IMR-90 (cell line): ENCODE measurements around the gene ITGB2. TPM values are rescaled to one million over a fixed set of nuclear protein-coding genes. Genes with fewer than 3 reads are reported as not detected.

Experiments
- ATAC-seq: fragments of 200-7000 bp; cut with Tn5 transposase; 2 replicates; pipeline ENCODE4 v1.9.1; 2020; ENCODE audit warnings: low read depth, mild to moderate bottlenecking, moderate library complexity
- BruUV-seq: library from RNA; stranded (reverse); fragments of 400-500 nt; replicated peaks from 2 replicates; lab custom pipeline; 2021; lab: Mats Ljungman, UMichigan
- CTCF ChIA-PET: fragments of 300-600 bp; formaldehyde crosslinking; extraction: SDS; loops from one replicate; lab custom pipeline; 2021; ENCODE audit warnings: antibody characterized with exemption; lab: Yijun Ruan, JAX
- POLR2A ChIA-PET: fragments of 300-600 bp; sonication (Branson Sonifier 250); formaldehyde crosslinking; loops from one replicate; lab custom pipeline; 2022; ENCODE audit warnings: antibody characterized with exemption; ENCODE audit not compliant: unreplicated experiment; lab: Charles Lee
- DNase-seq: peaks from one replicate; pipeline ENCODE4 v3.0.0; 2013
- H2AFZ ChIP-seq: replicated peaks from 2 replicates; pipeline ENCODE3; 2013; ENCODE audit warnings: low read length, mild to moderate bottlenecking; ENCODE audit not compliant: poor library complexity
- H2AK5ac ChIP-seq: 2 replicates; pipeline ENCODE4 v1.6.1; 2013; ENCODE audit warnings: low read depth, low read length, inconsistent platforms
- H2AK9ac ChIP-seq: replicated peaks from 2 replicates; pipeline ENCODE3; 2013; ENCODE audit warnings: mild to moderate bottlenecking, low read depth, low read length, moderate library complexity; ENCODE audit not compliant: poor library complexity
- H2BK120ac ChIP-seq: 2 replicates; pipeline ENCODE4 v1.6.1; 2013; ENCODE audit warnings: low read depth, low read length, inconsistent platforms
- H2BK15ac ChIP-seq: 3 replicates; pipeline ENCODE4 v1.6.1; 2013; ENCODE audit warnings: low read depth, low read length, inconsistent platforms
- H2BK20ac ChIP-seq: 2 replicates; pipeline ENCODE4 v1.6.1; 2013; ENCODE audit warnings: low read depth, mild to moderate bottlenecking, inconsistent platforms, low read length, moderate library complexity
- H2BK5ac ChIP-seq: 2 replicates; pipeline ENCODE4 v1.6.1; 2013; ENCODE audit warnings: mild to moderate bottlenecking, low read depth, low read length, inconsistent platforms; ENCODE audit not compliant: poor library complexity, severe bottlenecking
- H3K14ac ChIP-seq: replicated peaks from 2 replicates; pipeline ENCODE4 v1.6.1; 2013; ENCODE audit warnings: low read depth, low read length, inconsistent platforms
- H3K18ac ChIP-seq: 2 replicates; pipeline ENCODE4 v1.6.1; 2013; ENCODE audit warnings: low read depth, low read length, control low read depth
- H3K23ac ChIP-seq: 2 replicates; pipeline ENCODE4 v1.6.1; 2013; ENCODE audit warnings: low read depth, low read length, inconsistent platforms
- H3K27ac ChIP-seq: 2 replicates; pipeline ENCODE4 v1.5.1; 2013; ENCODE audit warnings: mild to moderate bottlenecking, control low read depth, low read length; ENCODE audit not compliant: insufficient read depth
- H3K27me3 ChIP-seq: 2 replicates; pipeline ENCODE4 v1.6.1; 2013; ENCODE audit warnings: low read length; ENCODE audit not compliant: control insufficient read depth, insufficient read depth
- H3K36me3 ChIP-seq: 2 replicates; pipeline ENCODE4 v1.6.1; 2013; ENCODE audit warnings: low read length, mixed read lengths; ENCODE audit not compliant: control insufficient read depth, insufficient read depth
- H3K4ac ChIP-seq: 2 replicates; pipeline ENCODE4 v1.6.1; 2013; ENCODE audit warnings: low read depth, low read length, inconsistent platforms
- H3K4me1 ChIP-seq: 2 replicates; pipeline ENCODE4 v1.6.1; 2013; ENCODE audit warnings: low read length, mixed read lengths; ENCODE audit not compliant: control insufficient read depth, insufficient read depth
- H3K4me2 ChIP-seq: 2 replicates; pipeline ENCODE4 v1.6.1; 2013; ENCODE audit warnings: low read depth, mild to moderate bottlenecking, control low read depth, low read length, moderate library complexity
- H3K4me3 ChIP-seq: 2 replicates; pipeline ENCODE4 v1.5.1; 2013; ENCODE audit warnings: low read depth, mild to moderate bottlenecking, control low read depth, low read length, moderate library complexity; ENCODE audit not compliant: insufficient read depth
- H3K56ac ChIP-seq: 2 replicates; pipeline ENCODE4 v1.6.1; 2013; ENCODE audit warnings: low read length, inconsistent platforms; ENCODE audit not compliant: insufficient read depth; ENCODE audit errors: extremely low read depth
- H3K79me1 ChIP-seq, 2 experiments: 2 replicates each; pipeline ENCODE4 v1.6.1; 2013; ENCODE audit warnings: low read length in 2 of 2, inconsistent platforms in 1 of 2, low read depth in 1 of 2
- H3K9ac ChIP-seq: 2 replicates; pipeline ENCODE4 v1.6.1; 2013; ENCODE audit warnings: low read depth, low read length, control low read depth
- H3K9me1 ChIP-seq: 2 replicates; pipeline ENCODE4 v1.6.1; 2013; ENCODE audit warnings: low read length, inconsistent platforms; ENCODE audit not compliant: insufficient read depth
- H3K9me3 ChIP-seq: 2 replicates; pipeline ENCODE4 v1.6.1; 2013; ENCODE audit warnings: low read length; ENCODE audit not compliant: control insufficient read depth, insufficient read depth
- H4K20me1 ChIP-seq: 2 replicates; pipeline ENCODE4 v1.6.1; 2013; ENCODE audit warnings: low read length, inconsistent platforms; ENCODE audit not compliant: insufficient read depth
- H4K5ac ChIP-seq: 2 replicates; pipeline ENCODE4 v1.6.1; 2013; ENCODE audit warnings: mild to moderate bottlenecking, low read depth, low read length, control low read depth
- H4K8ac ChIP-seq, 2 experiments: 2 replicates each; pipeline ENCODE4 v1.6.1; 2013; ENCODE audit warnings: low read depth in 2 of 2, low read length in 2 of 2, control low read depth in 1 of 2, inconsistent platforms in 1 of 2
- H4K91ac ChIP-seq: 2 replicates; pipeline ENCODE4 v1.6.1; 2013; ENCODE audit warnings: low read depth, low read length, inconsistent platforms; ENCODE audit not compliant: insufficient read depth
- CHD1 ChIP-seq: IDR thresholded peaks from 2 replicates; pipeline ENCODE4 v1.6.1; 2012; ENCODE audit warnings: low read depth, low read length, improper control_type of control experiment
- RCOR1 ChIP-seq: IDR thresholded peaks from 2 replicates; pipeline ENCODE4 v1.6.1; 2012; ENCODE audit warnings: mild to moderate bottlenecking, low read length, improper control_type of control experiment; ENCODE audit not compliant: insufficient replicate concordance
- WGBS, 2 experiments: methylation state at CpG; one replicate each; pipeline versions ENCODE4 v1.1.5 to v1.1.7; 2013; ENCODE audit warnings: missing lambda C conversion rate in 2 of 2; ENCODE audit not compliant: insufficient read length in 1 of 2; ENCODE audit errors: extremely low coverage in 2 of 2; 5-methylcytosine and 5-hydroxymethylcytosine counted together
- dilution Hi-C: fragments of 300-500 bp; cut with HindIII; formaldehyde crosslinking; loops from one replicate; pipeline ENCODE4 v1.14.3; 2018; ENCODE audit warnings: low sequenced_read_pairs; ENCODE audit not compliant: unreplicated experiment
- in situ Hi-C: fragments of 300-500 bp; cut with MboI; formaldehyde crosslinking; loops from 3 replicates; pipeline ENCODE4 v1.14.3; 2019; ENCODE audit warnings: low sequenced_read_pairs, inconsistent platforms, mixed read lengths
- intact Hi-C: fragments of 100-400 bp; cut with micrococcal nuclease; formaldehyde crosslinking; loops from 2 replicates; pipeline ENCODE4 v1.10.0; 2022
- polyA plus RNA-seq, 3 experiments: library from polyadenylated mRNA; depleted of rRNA; stranded (reverse); fragments of >200 nt; gene quantifications; 2 replicates each; pipeline ENCODE4 v1.2.3, GENCODE V29; 2012; ENCODE audit warnings: low replicate concordance in 1 of 3
- total RNA-seq: library from RNA; depleted of rRNA; stranded (reverse); fragments of >200 nt; gene quantifications from 2 replicates; pipeline ENCODE4 v1.2.3, GENCODE V29; 2012

Gene ITGB2
- total and polyA plus RNA-seq, 2 of the 4 experiments (the other 2 are of a cell fraction) = 0.14 TPM; not detected in 1

DNA sequence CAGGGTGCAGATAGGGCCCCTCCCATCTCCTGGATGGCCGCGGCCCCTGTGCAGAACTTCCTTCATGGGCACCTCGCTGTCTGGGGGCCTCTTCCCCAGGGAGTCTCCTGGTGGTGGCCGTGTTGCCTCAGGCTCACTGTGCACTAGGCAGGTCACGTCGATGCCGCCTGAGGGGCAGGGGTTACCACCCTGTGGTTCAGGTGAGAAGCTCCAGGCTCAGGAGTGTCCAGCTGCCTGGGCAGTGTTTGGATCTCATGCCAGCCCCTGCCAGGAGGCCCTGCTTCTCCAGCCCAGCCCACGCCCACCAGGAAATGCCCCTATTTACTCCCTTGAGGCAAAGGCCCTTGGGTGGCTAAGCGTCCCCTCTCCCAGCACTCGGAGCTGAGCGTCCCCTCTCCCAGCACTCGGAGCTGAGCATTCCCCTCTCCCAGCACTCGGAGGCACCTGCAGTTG lies 2.1 kb downstream of the ITGB2 start:
- no peaks in the 10 kb centered on the region for H3K4me1 ChIP-seq
- ChIA-PET CTCF (no interaction called here), POLR2A (no interaction called here)
- peaks cover 67% of the 10 kb centered on the region for H3K27me3 ChIP-seq
- no peak overlapping the region for H2BK120ac ChIP-seq
- H3K36me3 ChIP-seq = no peaks in the 10 kb centered on the region
- H3K9me1 ChIP-seq = 0 out of 2 replicates have a peak, but pooled peaks cover 2% of the 10 kb centered on the region
- H4K8ac ChIP-seq = no peak overlapping the region
- H3K23ac ChIP-seq = no peak overlapping the region
- no peak overlapping the region for H2BK15ac ChIP-seq
- H3K18ac ChIP-seq = no peak overlapping the region
- H2BK5ac ChIP-seq = no peak overlapping the region
- H3K4me2 ChIP-seq = no peak overlapping the region
- H4K20me1 ChIP-seq = peaks cover 3% of the 10 kb centered on the region; the same call in 1 of the 2 replicates
- H3K9ac ChIP-seq = no peak overlapping the region
- no peak overlapping the region for H2BK20ac ChIP-seq
- in situ Hi-C loops = no loop called here
- no peak overlapping the region for H2AK5ac ChIP-seq
- no peak overlapping the region for H3K4me3 ChIP-seq
- dilution Hi-C loops = no loop called here
- DNase-seq (no peak), ATAC-seq (no peak)
- no peak for TF ChIP-seq RCOR1
- no peak for TF ChIP-seq CHD1
- H3K27ac ChIP-seq = no peak overlapping the region
- no TSS peak for BruUV-seq
- H2AK9ac ChIP-seq = no peak overlapping the region
- no peak overlapping the region for H3K4ac ChIP-seq
- WGBS, 2 experiments = 88% methylated on average over 3 of the region's 13 CpGs; no CpG with 5 or more reads in 1 of the 2 experiments
- H3K56ac ChIP-seq = no peak overlapping the region
- H3K9me3 ChIP-seq = no peaks in the 10 kb centered on the region
- H4K5ac ChIP-seq = no peak overlapping the region
- intact Hi-C loops = no loop called here
- H2AFZ ChIP-seq = no peak overlapping the region
- H4K91ac ChIP-seq = no peak overlapping the region
- H3K14ac ChIP-seq = no peak overlapping the region
- H3K79me1 ChIP-seq = no peaks in the 10 kb centered on the region
